NB4 (cell line): ENCODE results near the gene GAA.

ENCODE experiments used
- MYC ChIP-seq: IDR thresholded peaks from 2 replicates; pipeline ENCODE4 v1.6.1; 2011; ENCODE audit warnings: low read depth, low read length
- POLR2A ChIP-seq: IDR thresholded peaks from 2 replicates; pipeline ENCODE4 v1.6.1; 2011; ENCODE audit warnings: mild to moderate bottlenecking; ENCODE audit not compliant: insufficient read length; ENCODE audit errors: extremely low read depth
- TF ChIP-seq, protein P1 (sequence below): IDR thresholded peaks from 2 replicates; pipeline ENCODE4 v1.6.1; 2011; ENCODE audit warnings: low read depth, low read length
- TF ChIP-seq, protein P2 (sequence below): IDR thresholded peaks from one replicate; pipeline ENCODE4 v1.5.1; 2012; ENCODE audit warnings: low read depth, low read length

DNA sequence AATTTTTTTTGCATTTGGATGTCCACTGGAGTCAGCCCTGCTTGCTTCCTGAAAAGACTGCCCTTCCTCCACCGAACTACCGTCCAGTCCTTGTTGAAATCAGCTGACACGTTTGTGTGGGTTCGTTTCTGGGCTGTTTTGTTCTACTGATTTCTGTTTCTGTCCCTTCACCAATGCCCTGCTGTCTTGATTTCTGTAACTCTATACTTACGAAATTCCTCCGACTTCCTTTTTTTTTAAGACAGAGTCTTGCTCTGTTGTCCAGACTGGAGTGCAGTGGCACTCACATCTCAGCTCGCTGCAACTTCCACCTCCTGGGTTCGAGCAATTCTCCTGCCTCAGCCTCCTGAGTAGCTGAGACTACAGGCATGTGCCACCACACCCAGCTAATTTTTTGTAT, 8.4 kb upstream of the GAA start:
- TF ChIP-seq, protein P1, sequence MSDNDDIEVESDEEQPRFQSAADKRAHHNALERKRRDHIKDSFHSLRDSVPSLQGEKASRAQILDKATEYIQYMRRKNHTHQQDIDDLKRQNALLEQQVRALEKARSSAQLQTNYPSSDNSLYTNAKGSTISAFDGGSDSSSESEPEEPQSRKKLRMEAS: no peak
- TF ChIP-seq POLR2A (no peak), MYC (no peak)
- TF ChIP-seq, protein P2, sequence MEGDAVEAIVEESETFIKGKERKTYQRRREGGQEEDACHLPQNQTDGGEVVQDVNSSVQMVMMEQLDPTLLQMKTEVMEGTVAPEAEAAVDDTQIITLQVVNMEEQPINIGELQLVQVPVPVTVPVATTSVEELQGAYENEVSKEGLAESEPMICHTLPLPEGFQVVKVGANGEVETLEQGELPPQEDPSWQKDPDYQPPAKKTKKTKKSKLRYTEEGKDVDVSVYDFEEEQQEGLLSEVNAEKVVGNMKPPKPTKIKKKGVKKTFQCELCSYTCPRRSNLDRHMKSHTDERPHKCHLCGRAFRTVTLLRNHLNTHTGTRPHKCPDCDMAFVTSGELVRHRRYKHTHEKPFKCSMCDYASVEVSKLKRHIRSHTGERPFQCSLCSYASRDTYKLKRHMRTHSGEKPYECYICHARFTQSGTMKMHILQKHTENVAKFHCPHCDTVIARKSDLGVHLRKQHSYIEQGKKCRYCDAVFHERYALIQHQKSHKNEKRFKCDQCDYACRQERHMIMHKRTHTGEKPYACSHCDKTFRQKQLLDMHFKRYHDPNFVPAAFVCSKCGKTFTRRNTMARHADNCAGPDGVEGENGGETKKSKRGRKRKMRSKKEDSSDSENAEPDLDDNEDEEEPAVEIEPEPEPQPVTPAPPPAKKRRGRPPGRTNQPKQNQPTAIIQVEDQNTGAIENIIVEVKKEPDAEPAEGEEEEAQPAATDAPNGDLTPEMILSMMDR: no peak
